ENCODE data around the gene GDPD4.

Gene GDPD4

DNA sequence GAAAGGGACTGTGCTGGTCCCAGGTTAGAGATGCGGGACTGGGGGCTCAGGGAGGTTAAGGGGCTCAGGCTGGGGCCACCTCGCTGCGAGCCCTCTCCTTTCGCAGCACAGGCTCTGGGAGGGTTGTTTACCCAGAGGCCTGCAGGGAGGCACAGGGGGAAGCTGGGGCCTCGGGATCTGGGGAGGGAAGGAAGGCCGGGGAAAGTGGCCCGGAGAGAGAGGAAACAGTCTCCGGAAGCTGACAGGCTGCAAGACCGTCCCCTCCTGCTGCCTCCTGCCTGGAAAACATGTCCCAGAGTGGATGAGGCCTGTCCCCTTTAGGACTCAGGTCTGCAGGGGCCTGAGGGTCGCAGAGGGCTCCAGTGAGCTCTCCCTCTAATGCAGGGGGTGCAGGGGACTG, 128.0 kb downstream of the GDPD4 start:
- H3K27ac ChIP-seq (ENCODE audit: low read depth, low read length), result no peak overlapping the region
- no peak overlapping the region for H3K9ac ChIP-seq (ENCODE audit: low read length)

GRCh38 chr11:77172666-77172982, 128.9 kb downstream of the GDPD4 start:
- Histone ChIP-seq H3K9me3 (ENCODE audit: low read length) (no peaks in the 10 kb centered on the region), H3K4me3 (ENCODE audit: low read depth in 1 of 2, low read length in 2 of 2) (no peak overlapping the region), H3K27ac (ENCODE audit: low read depth, low read length) (no peak overlapping the region), H3K27me3 (ENCODE audit: control insufficient read depth in 1 of 2, insufficient read depth in 2 of 2, low read length in 2 of 2) (no peaks in the 10 kb centered on the region), H3K9ac (ENCODE audit: low read length) (no peak overlapping the region), H3K36me3 (ENCODE audit: insufficient read depth, low read length) (no peaks in the 10 kb centered on the region), H3K4me1 (ENCODE audit: insufficient read depth, low read length) (no peaks in the 10 kb centered on the region)

More for the DNA sequence above, 128.0 kb downstream of the GDPD4 start:
- no peaks in the 10 kb centered on the region for H3K36me3 ChIP-seq (ENCODE audit: insufficient read depth, low read length)
- no peaks in the 10 kb centered on the region for H3K4me1 ChIP-seq (ENCODE audit: insufficient read depth, low read length)
- no peaks in the 10 kb centered on the region for H3K27me3 ChIP-seq (ENCODE audit: control insufficient read depth in 1 of 2, insufficient read depth in 2 of 2, low read length in 2 of 2)
- H3K4me3 ChIP-seq (ENCODE audit: low read depth in 1 of 2, low read length in 2 of 2), result no peak overlapping the region
- no peaks in the 10 kb centered on the region for H3K9me3 ChIP-seq (ENCODE audit: low read length)

DNA sequence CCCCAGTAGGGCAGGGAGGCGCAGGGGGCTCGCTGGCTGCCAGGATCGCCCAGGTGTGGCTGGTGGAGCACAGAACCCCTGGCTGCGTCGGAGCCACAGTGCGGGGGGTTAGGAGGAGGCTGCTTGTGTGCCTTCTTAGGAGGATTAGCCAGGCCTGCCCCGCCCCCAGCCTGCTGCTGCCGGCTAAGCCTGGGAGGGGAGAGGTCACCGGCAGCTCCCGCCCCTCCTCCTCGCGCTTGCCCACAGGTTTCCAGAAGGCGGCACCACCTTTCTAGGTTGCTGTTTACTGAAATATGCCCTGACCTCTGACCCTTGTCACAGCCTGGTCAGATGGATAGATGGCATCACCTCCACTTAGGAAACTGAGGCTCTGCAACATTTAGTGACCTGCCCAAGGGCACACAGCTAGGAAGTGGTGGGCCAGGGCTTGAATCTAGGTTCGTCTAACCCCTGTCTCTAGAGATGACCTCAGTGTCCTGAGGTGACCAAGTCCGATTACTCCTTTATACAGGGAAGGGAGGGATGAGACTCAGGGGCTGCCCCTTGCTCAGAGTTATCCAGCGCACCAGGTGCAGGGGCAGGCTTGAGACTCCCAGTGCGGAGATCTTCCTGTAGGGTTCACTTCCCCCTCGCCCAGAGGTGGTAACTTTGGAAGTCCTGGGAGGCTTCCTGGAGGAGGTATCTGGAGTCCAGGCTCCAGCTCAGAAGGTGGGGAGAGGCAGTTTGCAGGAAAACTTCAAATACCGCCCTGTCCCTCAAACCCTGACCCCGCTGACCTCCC, 129.4 kb downstream of the GDPD4 start:
- H3K4me3 ChIP-seq (ENCODE audit: low read depth in 1 of 2, low read length in 2 of 2), result no peak overlapping the region
- no peak overlapping the region for H3K9ac ChIP-seq (ENCODE audit: low read length)
- H3K27ac ChIP-seq (ENCODE audit: low read depth, low read length), result no peak overlapping the region
- H3K27me3 ChIP-seq (ENCODE audit: control insufficient read depth in 1 of 2, insufficient read depth in 2 of 2, low read length in 2 of 2), result no peaks in the 10 kb centered on the region
- no peaks in the 10 kb centered on the region for H3K36me3 ChIP-seq (ENCODE audit: insufficient read depth, low read length)
- no peaks in the 10 kb centered on the region for H3K9me3 ChIP-seq (ENCODE audit: low read length)
- no peaks in the 10 kb centered on the region for H3K4me1 ChIP-seq (ENCODE audit: insufficient read depth, low read length)

DNA sequence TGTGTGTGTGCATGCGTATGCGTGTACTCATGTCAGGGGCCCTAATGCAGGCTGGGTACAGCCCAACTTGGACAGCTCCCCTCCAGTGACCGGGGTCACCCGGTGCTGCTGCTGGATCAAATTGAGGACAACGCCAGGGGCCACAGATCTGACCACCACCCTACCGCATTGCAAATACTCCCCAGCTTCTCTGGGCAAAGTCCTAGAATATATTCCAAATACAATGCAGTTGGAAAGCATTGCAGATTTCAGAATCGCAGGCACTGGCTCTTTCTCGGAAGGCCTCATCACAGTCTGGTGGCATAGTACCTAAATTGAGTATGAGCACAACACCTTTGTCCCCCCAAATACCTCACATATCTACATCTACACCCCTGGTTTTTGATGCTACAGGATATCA, 130.2 kb downstream of the GDPD4 start:
- no peaks in the 10 kb centered on the region for H3K36me3 ChIP-seq (ENCODE audit: insufficient read depth, low read length)
- no peaks in the 10 kb centered on the region for H3K4me1 ChIP-seq (ENCODE audit: insufficient read depth, low read length)
- H3K27me3 ChIP-seq (ENCODE audit: control insufficient read depth in 1 of 2, insufficient read depth in 2 of 2, low read length in 2 of 2), result no peaks in the 10 kb centered on the region
- no peaks in the 10 kb centered on the region for H3K9me3 ChIP-seq (ENCODE audit: low read length)
- no peak overlapping the region for H3K4me3 ChIP-seq (ENCODE audit: low read depth in 1 of 2, low read length in 2 of 2)
- no peak overlapping the region for H3K27ac ChIP-seq (ENCODE audit: low read depth, low read length)
- no peak overlapping the region for H3K9ac ChIP-seq (ENCODE audit: low read length)

DNA sequence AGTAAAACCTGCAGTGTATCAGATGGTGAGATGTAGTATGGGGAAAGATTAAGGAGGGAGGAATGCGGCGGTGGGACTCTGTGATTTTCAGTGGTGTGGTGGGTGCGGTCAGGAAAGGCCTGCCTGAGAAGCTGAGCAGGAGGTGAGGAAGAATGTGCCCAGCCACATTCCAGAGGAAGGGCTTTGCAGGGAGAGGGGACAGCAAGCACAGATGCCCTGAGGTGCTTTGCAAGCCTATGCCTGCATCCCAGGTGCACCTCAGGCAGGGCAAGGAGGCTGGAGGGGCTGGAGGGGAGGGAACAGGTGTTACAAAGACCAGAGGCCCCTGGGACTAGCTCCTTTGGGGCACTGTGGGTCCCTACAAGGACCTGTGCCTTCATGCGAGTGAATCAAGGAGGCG, 131.4 kb downstream of the GDPD4 start:
- Histone ChIP-seq H3K27me3 (ENCODE audit: control insufficient read depth in 1 of 2, insufficient read depth in 2 of 2, low read length in 2 of 2) (no peaks in the 10 kb centered on the region), H3K4me3 (ENCODE audit: low read depth in 1 of 2, low read length in 2 of 2) (no peak overlapping the region), H3K4me1 (ENCODE audit: insufficient read depth, low read length) (no peaks in the 10 kb centered on the region), H3K9ac (ENCODE audit: low read length) (no peak overlapping the region), H3K36me3 (ENCODE audit: insufficient read depth, low read length) (no peaks in the 10 kb centered on the region), H3K9me3 (ENCODE audit: low read length) (no peaks in the 10 kb centered on the region), H3K27ac (ENCODE audit: low read depth, low read length) (no peak overlapping the region)

DNA sequence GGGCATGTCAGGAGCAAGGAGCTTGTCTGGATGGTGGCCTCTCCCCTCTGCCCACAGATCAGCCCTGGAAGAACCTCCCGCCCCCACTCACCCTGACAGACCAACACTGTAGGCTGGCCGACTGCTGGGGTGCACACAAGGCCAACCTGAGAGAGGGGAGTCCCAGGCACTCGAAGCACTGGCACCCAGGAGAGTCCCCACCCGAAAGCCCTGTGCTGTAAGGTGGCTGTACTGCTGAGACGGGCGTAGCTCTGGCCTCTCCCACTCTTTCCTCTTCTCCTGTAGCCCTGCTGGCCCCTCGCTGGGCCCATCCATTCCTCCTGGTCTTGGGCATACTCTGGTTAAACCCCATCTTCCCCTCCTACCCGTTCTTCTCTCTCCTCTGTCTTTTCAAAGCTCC, 133.7 kb downstream of the GDPD4 start:
- H3K4me1 ChIP-seq (ENCODE audit: insufficient read depth, low read length), result no peaks in the 10 kb centered on the region
- H3K36me3 ChIP-seq (ENCODE audit: insufficient read depth, low read length), result no peaks in the 10 kb centered on the region
- H3K4me3 ChIP-seq (ENCODE audit: low read depth in 1 of 2, low read length in 2 of 2), result no peak overlapping the region
- H3K27me3 ChIP-seq (ENCODE audit: control insufficient read depth in 1 of 2, insufficient read depth in 2 of 2, low read length in 2 of 2), result no peaks in the 10 kb centered on the region
- H3K9ac ChIP-seq (ENCODE audit: low read length), result no peak overlapping the region
- no peak overlapping the region for H3K27ac ChIP-seq (ENCODE audit: low read depth, low read length)
- no peaks in the 10 kb centered on the region for H3K9me3 ChIP-seq (ENCODE audit: low read length)

DNA sequence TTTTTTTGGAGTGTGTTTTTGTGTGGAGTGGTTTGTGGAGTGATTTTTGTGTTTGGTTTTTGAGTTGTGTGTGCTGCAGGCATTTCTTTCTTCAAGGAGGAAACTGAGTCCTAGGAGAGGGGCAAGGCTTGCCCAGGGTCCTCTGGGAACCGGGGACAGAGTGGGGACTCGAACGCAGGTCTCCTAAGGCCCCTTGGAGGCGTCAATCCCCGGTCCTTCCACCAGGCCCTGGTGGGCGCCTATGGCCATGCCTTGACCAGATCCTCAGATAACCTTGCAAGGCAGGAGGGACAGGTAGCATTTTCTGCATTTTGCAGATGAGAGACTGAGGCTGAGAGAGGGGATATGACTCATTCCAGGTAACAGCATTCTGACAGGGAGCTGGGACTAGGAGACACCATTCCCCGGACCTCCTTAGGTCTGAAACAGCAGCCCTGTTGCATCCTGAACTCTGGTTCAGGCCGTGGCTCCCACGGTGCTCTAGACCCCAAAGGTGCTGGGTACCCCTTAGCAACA, 134.3 kb downstream of the GDPD4 start:
- Histone ChIP-seq H3K27ac (ENCODE audit: low read depth, low read length) (no peak overlapping the region), H3K9me3 (ENCODE audit: low read length) (no peaks in the 10 kb centered on the region), H3K4me1 (ENCODE audit: insufficient read depth, low read length) (no peaks in the 10 kb centered on the region), H3K36me3 (ENCODE audit: insufficient read depth, low read length) (no peaks in the 10 kb centered on the region), H3K27me3 (ENCODE audit: control insufficient read depth in 1 of 2, insufficient read depth in 2 of 2, low read length in 2 of 2) (no peaks in the 10 kb centered on the region), H3K4me3 (ENCODE audit: low read depth in 1 of 2, low read length in 2 of 2) (no peak overlapping the region), H3K9ac (ENCODE audit: low read length) (no peak overlapping the region)

All from muscle layer of colon (tissue), 2 donors.